OCI-LY7 (cell line): ENCODE measurements around the gene FLCN.

ENCODE experiments used
- EZH2phosphoT487 ChIP-seq: fragments of 200-600 bp; sonication (generic); IDR thresholded peaks from 2 replicates; pipeline ENCODE4 v1.6.1; 2018; ENCODE audit warnings: low read depth, borderline replicate concordance, mild to moderate bottlenecking, mixed run types, antibody characterized with exemption, low read length, moderate library complexity, mixed read lengths
- TF ChIP-seq, protein P1 (sequence below): fragments of 200-600 bp; sonication (generic); conservative IDR thresholded peaks from 2 replicates; pipeline ENCODE4 v1.5.1; 2014; ENCODE audit warnings: mild to moderate bottlenecking, antibody characterized with exemption, low read length, moderate library complexity, mixed read lengths

DNA sequence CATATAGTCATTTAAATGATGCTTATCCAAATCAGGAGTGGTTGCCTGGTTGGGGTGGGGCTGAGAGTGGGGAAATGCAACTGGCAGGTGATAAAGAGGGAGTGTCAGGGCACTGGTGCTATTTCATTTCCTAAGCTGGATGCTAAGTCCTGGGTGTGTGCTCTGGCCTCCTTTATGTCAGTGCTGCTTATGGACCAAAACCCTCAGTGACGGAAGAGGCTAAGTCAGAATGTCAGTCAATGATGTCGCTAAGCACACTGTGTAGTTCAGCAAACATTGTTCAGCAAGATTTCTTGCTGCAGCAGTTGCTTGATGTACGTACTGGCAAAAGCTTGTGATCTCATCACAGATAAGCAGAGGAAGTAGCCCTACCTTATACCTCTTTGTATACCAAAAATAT is 16.4 kb upstream of the FLCN start:
- TF ChIP-seq, protein P1, sequence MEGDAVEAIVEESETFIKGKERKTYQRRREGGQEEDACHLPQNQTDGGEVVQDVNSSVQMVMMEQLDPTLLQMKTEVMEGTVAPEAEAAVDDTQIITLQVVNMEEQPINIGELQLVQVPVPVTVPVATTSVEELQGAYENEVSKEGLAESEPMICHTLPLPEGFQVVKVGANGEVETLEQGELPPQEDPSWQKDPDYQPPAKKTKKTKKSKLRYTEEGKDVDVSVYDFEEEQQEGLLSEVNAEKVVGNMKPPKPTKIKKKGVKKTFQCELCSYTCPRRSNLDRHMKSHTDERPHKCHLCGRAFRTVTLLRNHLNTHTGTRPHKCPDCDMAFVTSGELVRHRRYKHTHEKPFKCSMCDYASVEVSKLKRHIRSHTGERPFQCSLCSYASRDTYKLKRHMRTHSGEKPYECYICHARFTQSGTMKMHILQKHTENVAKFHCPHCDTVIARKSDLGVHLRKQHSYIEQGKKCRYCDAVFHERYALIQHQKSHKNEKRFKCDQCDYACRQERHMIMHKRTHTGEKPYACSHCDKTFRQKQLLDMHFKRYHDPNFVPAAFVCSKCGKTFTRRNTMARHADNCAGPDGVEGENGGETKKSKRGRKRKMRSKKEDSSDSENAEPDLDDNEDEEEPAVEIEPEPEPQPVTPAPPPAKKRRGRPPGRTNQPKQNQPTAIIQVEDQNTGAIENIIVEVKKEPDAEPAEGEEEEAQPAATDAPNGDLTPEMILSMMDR = no peak
- TF ChIP-seq EZH2phosphoT487 = no peak
